Measurements from ENCODE around the gene PDGFRB. TPM values are rescaled to one million over a fixed set of nuclear protein-coding genes. Genes with fewer than 3 reads are reported as not detected.

The PDGFRB gene
- polyA plus RNA-seq, 1 donor (not counting 4 experiments of a cell fraction or from before 2014, with no cell fraction given): 0.14 TPM

DNA sequence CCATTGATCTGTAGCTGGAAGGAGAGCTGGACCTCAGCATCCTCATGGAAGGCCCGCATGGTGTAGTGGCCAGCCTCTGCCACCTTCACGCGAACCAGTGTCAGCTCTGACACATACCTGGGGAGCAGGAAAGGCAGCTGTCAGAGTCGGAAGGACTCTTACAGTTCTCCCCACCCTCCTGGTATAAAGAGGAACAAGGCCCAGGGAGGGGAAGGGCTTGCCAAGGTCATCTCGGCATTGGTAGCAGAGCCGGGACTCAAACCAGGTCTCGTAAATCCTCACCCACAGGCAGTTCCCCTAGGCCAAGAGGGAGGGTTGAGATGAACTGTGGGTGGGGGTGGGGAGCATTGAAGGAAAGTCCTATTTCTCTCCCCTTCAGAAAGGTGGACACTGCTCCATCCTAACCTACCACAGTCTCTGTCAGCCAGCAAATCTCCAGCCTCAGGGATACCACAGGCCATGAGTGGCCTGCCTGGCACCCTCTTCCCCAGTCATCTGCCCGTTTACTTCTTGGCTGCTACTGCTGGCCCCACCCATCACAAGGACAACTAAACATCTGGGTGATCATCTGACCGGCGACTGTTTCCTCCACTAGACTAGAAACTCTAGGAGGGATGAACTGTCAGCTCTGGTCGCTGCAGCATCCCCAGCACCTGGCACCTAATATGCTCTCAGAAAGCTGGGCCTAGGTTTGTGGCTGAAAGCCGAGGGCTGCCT is 23.5 kb downstream of the PDGFRB start:
- no peaks in the 10 kb centered on the region for H3K9me3 ChIP-seq (ENCODE audit: control insufficient read depth, low read depth, low read length)
- H3K9me1 ChIP-seq (ENCODE audit: control insufficient read depth, extremely low read depth, insufficient read depth, low read length): no peaks in the 10 kb centered on the region
- H3K4me3 ChIP-seq (ENCODE audit: control insufficient read depth in 2 of 3, extremely low read depth in 1 of 3, insufficient read depth in 2 of 3, low read depth in 1 of 3, low read length in 3 of 3): no peak overlapping the region
- no peak overlapping the region for H3K27ac ChIP-seq (ENCODE audit: control insufficient read depth, insufficient read depth, low read length)
- no peak overlapping the region for H3K9ac ChIP-seq (ENCODE audit: control insufficient read depth, extremely low read depth, insufficient read depth, low read length)
- no peaks in the 10 kb centered on the region for H3K79me2 ChIP-seq (ENCODE audit: control insufficient read depth, insufficient read depth, low read length)
- no peak overlapping the region for H3K4me2 ChIP-seq (ENCODE audit: control insufficient read depth, extremely low read depth, insufficient read depth, low read depth, low read length)
- peaks cover 2% of the 10 kb centered on the region for H3K27me3 ChIP-seq (ENCODE audit: control insufficient read depth, extremely low read depth, insufficient read depth, low read length)
- no peaks in the 10 kb centered on the region for H4K20me1 ChIP-seq (ENCODE audit: control insufficient read depth, extremely low read depth, insufficient read depth, low read length)
- no peak for FAIRE-seq
- dilution Hi-C loops (cut with MboI; ENCODE audit: extremely low pct_ligation_motif_present, low sequenced_read_pairs): no loop called here
- no peak for DNase-seq (ENCODE audit: low read depth, low spot score)
- peaks cover 7% of the 10 kb centered on the region for H3K4me1 ChIP-seq (ENCODE audit: control insufficient read depth, extremely low read depth, insufficient read depth, low read length)
- no peaks in the 10 kb centered on the region for H3K36me3 ChIP-seq (ENCODE audit: control insufficient read depth in 2 of 2, extremely low read depth in 1 of 2, insufficient read depth in 2 of 2, low read length in 2 of 2)
- no peak for TF ChIP-seq EZH2 (IDR thresholded peaks at IDR 0.05; ENCODE audit: low read length)
- TF ChIP-seq, protein P1, sequence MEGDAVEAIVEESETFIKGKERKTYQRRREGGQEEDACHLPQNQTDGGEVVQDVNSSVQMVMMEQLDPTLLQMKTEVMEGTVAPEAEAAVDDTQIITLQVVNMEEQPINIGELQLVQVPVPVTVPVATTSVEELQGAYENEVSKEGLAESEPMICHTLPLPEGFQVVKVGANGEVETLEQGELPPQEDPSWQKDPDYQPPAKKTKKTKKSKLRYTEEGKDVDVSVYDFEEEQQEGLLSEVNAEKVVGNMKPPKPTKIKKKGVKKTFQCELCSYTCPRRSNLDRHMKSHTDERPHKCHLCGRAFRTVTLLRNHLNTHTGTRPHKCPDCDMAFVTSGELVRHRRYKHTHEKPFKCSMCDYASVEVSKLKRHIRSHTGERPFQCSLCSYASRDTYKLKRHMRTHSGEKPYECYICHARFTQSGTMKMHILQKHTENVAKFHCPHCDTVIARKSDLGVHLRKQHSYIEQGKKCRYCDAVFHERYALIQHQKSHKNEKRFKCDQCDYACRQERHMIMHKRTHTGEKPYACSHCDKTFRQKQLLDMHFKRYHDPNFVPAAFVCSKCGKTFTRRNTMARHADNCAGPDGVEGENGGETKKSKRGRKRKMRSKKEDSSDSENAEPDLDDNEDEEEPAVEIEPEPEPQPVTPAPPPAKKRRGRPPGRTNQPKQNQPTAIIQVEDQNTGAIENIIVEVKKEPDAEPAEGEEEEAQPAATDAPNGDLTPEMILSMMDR (optimal IDR thresholded peaks at IDR 0.05 in 1 of 3, IDR thresholded peaks at IDR 0.05 in 1 of 3, conservative IDR thresholded peaks at IDR 0.05 in 1 of 3; ENCODE audit: extremely low read depth in 1 of 3, insufficient read depth in 2 of 3, low read length in 3 of 3): no peak
- H2AFZ ChIP-seq (ENCODE audit: control insufficient read depth, low read length): no peak overlapping the region

DNA sequence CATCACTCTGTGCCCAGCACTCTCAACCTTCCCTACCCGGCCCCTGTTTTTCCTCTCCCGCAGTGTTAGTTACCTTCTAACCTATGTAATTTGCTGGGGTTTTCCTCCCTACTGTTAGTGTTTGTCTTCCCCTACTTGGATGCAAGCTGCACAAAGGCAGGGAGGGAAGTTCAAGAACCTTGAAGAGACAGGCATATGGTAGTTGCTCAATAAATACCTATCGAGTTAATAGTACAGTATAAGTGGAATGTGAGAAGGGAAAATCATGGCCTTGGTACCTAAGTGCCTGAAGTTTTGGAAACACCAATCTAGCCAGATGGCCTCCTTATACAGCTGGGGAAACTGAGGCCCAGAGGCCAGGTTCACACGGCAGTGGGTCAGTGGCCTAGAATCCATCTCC is 24.2 kb downstream of the PDGFRB start:
- Histone ChIP-seq H4K20me1 (ENCODE audit: control insufficient read depth, extremely low read depth, insufficient read depth, low read length) (no peaks in the 10 kb centered on the region), H3K36me3 (ENCODE audit: control insufficient read depth in 2 of 2, extremely low read depth in 1 of 2, insufficient read depth in 2 of 2, low read length in 2 of 2) (no peaks in the 10 kb centered on the region), H3K9me3 (ENCODE audit: control insufficient read depth, low read depth, low read length) (no peaks in the 10 kb centered on the region), H3K27ac (ENCODE audit: control insufficient read depth, insufficient read depth, low read length) (no peak overlapping the region), H2AFZ (ENCODE audit: control insufficient read depth, low read length) (no peak overlapping the region), H3K9me1 (ENCODE audit: control insufficient read depth, extremely low read depth, insufficient read depth, low read length) (no peaks in the 10 kb centered on the region), H3K4me3 (ENCODE audit: control insufficient read depth in 2 of 3, extremely low read depth in 1 of 3, insufficient read depth in 2 of 3, low read depth in 1 of 3, low read length in 3 of 3) (no peak overlapping the region), H3K79me2 (ENCODE audit: control insufficient read depth, insufficient read depth, low read length) (no peaks in the 10 kb centered on the region), H3K27me3 (ENCODE audit: control insufficient read depth, extremely low read depth, insufficient read depth, low read length) (peaks cover 2% of the 10 kb centered on the region), H3K9ac (ENCODE audit: control insufficient read depth, extremely low read depth, insufficient read depth, low read length) (no peak overlapping the region), H3K4me1 (ENCODE audit: control insufficient read depth, extremely low read depth, insufficient read depth, low read length) (peaks cover 7% of the 10 kb centered on the region), H3K4me2 (ENCODE audit: control insufficient read depth, extremely low read depth, insufficient read depth, low read depth, low read length) (no peak overlapping the region)
- FAIRE-seq: no peak
- DNase-seq (ENCODE audit: low read depth, low spot score): no peak
- dilution Hi-C loops (cut with MboI; ENCODE audit: extremely low pct_ligation_motif_present, low sequenced_read_pairs): no loop called here
- TF ChIP-seq, protein P1 (optimal IDR thresholded peaks at IDR 0.05 in 1 of 3, IDR thresholded peaks at IDR 0.05 in 1 of 3, conservative IDR thresholded peaks at IDR 0.05 in 1 of 3; ENCODE audit: extremely low read depth in 1 of 3, insufficient read depth in 2 of 3, low read length in 3 of 3): no peak
- TF ChIP-seq EZH2 (IDR thresholded peaks at IDR 0.05; ENCODE audit: low read length): no peak
